Keratinocyte (primary cell): ENCODE data around the gene CAMK2D. TPM values are rescaled to one million over a fixed set of nuclear protein-coding genes. Genes with fewer than 3 reads are reported as not detected.

Experiments used
- DNase-seq: peaks from one replicate; pipeline ENCODE4 v3.0.0-alpha.2; 2011; ENCODE audit warnings: low read depth, missing footprints, low spot score
- FAIRE-seq: peaks from 2 replicates; lab custom pipeline; 2011; peaks lifted over from hg19 to GRCh38; lab: Jason Lieb, UNC
- H2AFZ ChIP-seq: 2 replicates; pipeline ENCODE4 v1.6.0; 2012; ENCODE audit warnings: low read length, control low read depth, inconsistent platforms; ENCODE audit not compliant: control insufficient read depth
- H3K27ac ChIP-seq: 2 replicates; pipeline ENCODE4 v1.5.1; 2011; ENCODE audit warnings: low read length; ENCODE audit not compliant: control insufficient read depth, insufficient read depth
- H3K27me3 ChIP-seq: 3 replicates; pipeline ENCODE4 v1.6.0; 2011; ENCODE audit warnings: low read length; ENCODE audit not compliant: control insufficient read depth, insufficient read depth; ENCODE audit errors: extremely low read depth
- H3K36me3 ChIP-seq, 2 experiments: 2 replicates in 1 of 2; 3 replicates in 1 of 2; pipeline ENCODE4 v1.5.1; 2011; ENCODE audit warnings: low read length in 2 of 2, mild to moderate bottlenecking in 1 of 2; ENCODE audit not compliant: control insufficient read depth in 2 of 2, insufficient read depth in 2 of 2; ENCODE audit errors: extremely low read depth in 1 of 2
- H3K4me1 ChIP-seq: 3 replicates; pipeline ENCODE4 v1.5.1; 2011; ENCODE audit warnings: low read length; ENCODE audit not compliant: control insufficient read depth, insufficient read depth; ENCODE audit errors: extremely low read depth
- H3K4me2 ChIP-seq: 3 replicates; pipeline ENCODE4 v1.6.0; 2011; ENCODE audit warnings: low read depth, low read length; ENCODE audit not compliant: control insufficient read depth, insufficient read depth; ENCODE audit errors: extremely low read depth
- H3K4me3 ChIP-seq, 3 experiments: fragments of 200-600 bp in 1 of 3; sonication (generic) in 1 of 3; 2 replicates in 2 of 3; 3 replicates in 1 of 3; pipeline ENCODE4 v1.5.1; 2011 to 2016; ENCODE audit warnings: low read length in 3 of 3, mild to moderate bottlenecking in 3 of 3, control low read depth in 2 of 3, inconsistent platforms in 1 of 3, low read depth in 1 of 3, mixed read lengths in 1 of 3, mixed run types in 1 of 3, moderate library complexity in 1 of 3; ENCODE audit not compliant: control insufficient read depth in 2 of 3, insufficient read depth in 2 of 3; ENCODE audit errors: extremely low read depth in 1 of 3
- H3K79me2 ChIP-seq: 2 replicates; pipeline ENCODE4 v1.6.0; 2012; ENCODE audit warnings: low read length; ENCODE audit not compliant: control insufficient read depth, insufficient read depth
- H3K9ac ChIP-seq: 3 replicates; pipeline ENCODE4 v1.6.0; 2011; ENCODE audit warnings: low read length; ENCODE audit not compliant: control insufficient read depth, insufficient read depth; ENCODE audit errors: extremely low read depth
- H3K9me1 ChIP-seq: 3 replicates; pipeline ENCODE4 v1.6.0; 2011; ENCODE audit warnings: low read length; ENCODE audit not compliant: control insufficient read depth, insufficient read depth; ENCODE audit errors: extremely low read depth
- H3K9me3 ChIP-seq: 2 replicates; pipeline ENCODE4 v1.5.1; 2012; ENCODE audit warnings: low read depth, low read length; ENCODE audit not compliant: control insufficient read depth
- H4K20me1 ChIP-seq: 3 replicates; pipeline ENCODE4 v1.6.0; 2011; ENCODE audit warnings: low read length; ENCODE audit not compliant: control insufficient read depth, insufficient read depth; ENCODE audit errors: extremely low read depth
- CTCF ChIP-seq, 3 experiments: IDR thresholded peaks in 1 of 3; conservative IDR thresholded peaks in 1 of 3; optimal IDR thresholded peaks in 1 of 3; 2 replicates in 2 of 3; 3 replicates in 1 of 3; pipeline versions ENCODE3 to v1.5.1; 2011; ENCODE audit warnings: low read length in 3 of 3, mild to moderate bottlenecking in 3 of 3, moderate library complexity in 2 of 3, control low read depth in 1 of 3, inconsistent platforms in 1 of 3; ENCODE audit not compliant: insufficient read depth in 2 of 3; ENCODE audit errors: extremely low read depth in 1 of 3
- EZH2 ChIP-seq: IDR thresholded peaks from one replicate; pipeline ENCODE4 v1.6.1; 2012; ENCODE audit warnings: inconsistent platforms, mild to moderate bottlenecking, low read length, moderate library complexity
- dilution Hi-C: fragments of 300-500 bp; cut with MboI; formaldehyde crosslinking; loops from one replicate; pipeline ENCODE4 v1.7.0; 2020; ENCODE audit warnings: low sequenced_read_pairs; ENCODE audit not compliant: extremely low pct_ligation_motif_present
- polyA plus RNA-seq, 5 experiments: library from polyadenylated mRNA; depleted of rRNA in 3 of 5; stranded (reverse) in 3 of 5; stranded (forward) in 1 of 5; unstranded in 1 of 5; fragments of >200 nt; gene quantifications; 1 replicate in 1 of 5; 2 replicates in 3 of 5; 3 replicates in 1 of 5; pipeline versions ENCODE4 v1.2.1 to v1.2.3, GENCODE V29; 2011 to 2012; ENCODE audit warnings: missing spikeins in 2 of 5, low read depth in 1 of 5, low replicate concordance in 1 of 5

CAMK2D gene
- polyA plus RNA-seq, 1 donor (not counting 4 experiments of a cell fraction or from before 2014, with no cell fraction given), result 18.8 TPM

- H3K36me3 ChIP-seq, result peaks cover 0 to 1% of the 10 kb centered on the region in 2 experiments
Observed at GRCh38 chr4:113524096-113524495, 237.4 kb downstream of the CAMK2D start.

DNA sequence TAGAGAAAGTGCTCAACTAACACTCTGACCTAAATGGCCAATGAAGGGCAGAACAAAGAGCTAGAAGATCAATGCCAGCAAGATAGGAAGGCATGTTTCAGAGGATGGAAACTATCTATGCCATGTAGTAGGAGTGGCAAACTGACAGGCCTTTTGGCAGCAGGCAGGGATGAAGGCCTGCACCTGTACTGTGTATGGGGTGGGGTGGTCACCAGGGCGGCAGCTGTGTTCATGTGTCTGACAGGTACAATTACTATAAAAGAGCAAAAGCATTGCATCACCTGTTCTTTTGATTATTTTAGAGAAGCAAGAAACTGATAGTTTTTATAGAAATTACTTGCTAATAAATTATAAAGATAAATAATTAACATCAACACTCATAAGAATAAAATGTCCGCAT lies 239.1 kb downstream of the CAMK2D start:
- Histone ChIP-seq H3K4me3 (no peak overlapping the region), H3K27ac (no peak overlapping the region), H3K36me3 (no peaks in the 10 kb centered on the region), H3K4me2 (no peak overlapping the region), H3K9ac (no peak overlapping the region), H3K79me2 (no peaks in the 10 kb centered on the region), H3K4me1 (no peaks in the 10 kb centered on the region), H3K27me3 (no peaks in the 10 kb centered on the region), H4K20me1 (no peaks in the 10 kb centered on the region), H2AFZ (no peak overlapping the region), H3K9me1 (no peaks in the 10 kb centered on the region), H3K9me3 (no peaks in the 10 kb centered on the region)
- TF ChIP-seq EZH2 (no peak), CTCF (optimal IDR thresholded peaks at IDR 0.05 in 1 of 3, IDR thresholded peaks at IDR 0.05 in 1 of 3, conservative IDR thresholded peaks at IDR 0.05 in 1 of 3; ENCODE audit: extremely low read depth in 1 of 3, insufficient read depth in 2 of 3, low read length in 3 of 3) (no peak)
- no peak for DNase-seq
- dilution Hi-C loops, result no loop called here
- no peak for FAIRE-seq

More at GRCh38 chr4:113524096-113524495, 237.4 kb downstream of the CAMK2D start:
- Histone ChIP-seq H4K20me1 (no peaks in the 10 kb centered on the region), H3K9me3 (no peaks in the 10 kb centered on the region), H2AFZ (no peak overlapping the region), H3K27me3 (no peaks in the 10 kb centered on the region), H3K9me1 (no peaks in the 10 kb centered on the region), H3K79me2 (no peaks in the 10 kb centered on the region), H3K4me3 (no peak overlapping the region), H3K4me2 (no peak overlapping the region), H3K27ac (no peak overlapping the region), H3K9ac (no peak overlapping the region), H3K4me1 (no peaks in the 10 kb centered on the region)
- no peak for DNase-seq
- dilution Hi-C loops, result no loop called here
- FAIRE-seq, result no peak
- TF ChIP-seq EZH2 (no peak), CTCF (optimal IDR thresholded peaks at IDR 0.05 in 1 of 3, IDR thresholded peaks at IDR 0.05 in 1 of 3, conservative IDR thresholded peaks at IDR 0.05 in 1 of 3; ENCODE audit: extremely low read depth in 1 of 3, insufficient read depth in 2 of 3, low read length in 3 of 3) (no peak)
